Mucosa of rectum (tissue), 2 donors: Measurements from ENCODE around the gene ESF1.

Experiments
- H3K27ac ChIP-seq, 2 donors: one replicate each; pipeline ENCODE4 v1.7.0; 2013; ENCODE audit warnings: inconsistent platforms in 2 of 2, low read depth in 2 of 2, low read length in 2 of 2
- H3K27me3 ChIP-seq, 2 donors: one replicate each; pipeline ENCODE4 v1.7.0; 2013; ENCODE audit warnings: low read length in 2 of 2; ENCODE audit not compliant: control insufficient read depth in 2 of 2, insufficient read depth in 2 of 2
- H3K36me3 ChIP-seq, 2 donors: one replicate each; pipeline ENCODE4 v1.7.0; 2013; ENCODE audit warnings: low read length in 2 of 2; ENCODE audit not compliant: control insufficient read depth in 2 of 2, insufficient read depth in 2 of 2
- H3K4me1 ChIP-seq, 2 donors: one replicate each; pipeline ENCODE4 v1.7.0; 2013; ENCODE audit warnings: low read length in 2 of 2, mild to moderate bottlenecking in 1 of 2; ENCODE audit not compliant: control insufficient read depth in 2 of 2, insufficient read depth in 2 of 2
- H3K4me3 ChIP-seq, 2 donors: one replicate each; pipeline ENCODE4 v1.7.0; 2013; ENCODE audit warnings: low read length in 2 of 2
- H3K9ac ChIP-seq, 2 donors: one replicate each; pipeline ENCODE4 v1.7.0; 2013; ENCODE audit warnings: low read length in 2 of 2, low read depth in 1 of 2, mild to moderate bottlenecking in 1 of 2
- H3K9me3 ChIP-seq, 2 donors: one replicate each; pipeline ENCODE4 v1.7.0; 2013; ENCODE audit warnings: low read length in 2 of 2; ENCODE audit not compliant: control insufficient read depth in 2 of 2
- donor health status: healthy.
- donor health status: Normal muscosa, but diverticular disease.

ESF1 gene

GRCh38 chr20:13708234-13708633, 76.5 kb downstream of the ESF1 start:
- Histone ChIP-seq H3K4me3 (no peak overlapping the region), H3K27ac (no peak overlapping the region), H3K9ac (no peak overlapping the region), H3K9me3 (no peaks in the 10 kb centered on the region), H3K4me1 (no peaks in the 10 kb centered on the region), H3K36me3 (no peaks in the 10 kb centered on the region), H3K27me3 (no peaks in the 10 kb centered on the region)

DNA sequence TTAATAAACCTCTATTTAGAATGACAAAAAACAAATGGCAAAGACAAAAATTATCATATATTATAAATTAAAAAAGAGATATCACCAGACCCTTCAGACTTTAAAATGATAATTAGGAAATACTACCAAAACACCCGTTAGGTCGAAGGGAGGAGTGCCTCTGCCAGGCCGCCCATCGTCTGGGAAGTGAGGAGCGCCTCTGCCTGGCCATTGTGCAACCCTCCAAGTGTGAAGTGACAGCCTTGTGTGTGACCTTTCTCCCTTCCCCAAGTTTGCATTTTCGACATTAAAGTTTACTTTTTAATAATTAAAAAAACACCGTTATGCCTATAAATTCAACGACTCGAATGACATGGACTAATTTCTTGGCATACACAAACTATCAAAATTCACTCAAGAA, 81.5 kb downstream of the ESF1 start:
- Histone ChIP-seq H3K27ac (no peak overlapping the region), H3K27me3 (no peaks in the 10 kb centered on the region), H3K9me3 (no peaks in the 10 kb centered on the region), H3K9ac (no peak overlapping the region), H3K36me3 (no peaks in the 10 kb centered on the region), H3K4me3 (no peak overlapping the region), H3K4me1 (no peaks in the 10 kb centered on the region)

DNA sequence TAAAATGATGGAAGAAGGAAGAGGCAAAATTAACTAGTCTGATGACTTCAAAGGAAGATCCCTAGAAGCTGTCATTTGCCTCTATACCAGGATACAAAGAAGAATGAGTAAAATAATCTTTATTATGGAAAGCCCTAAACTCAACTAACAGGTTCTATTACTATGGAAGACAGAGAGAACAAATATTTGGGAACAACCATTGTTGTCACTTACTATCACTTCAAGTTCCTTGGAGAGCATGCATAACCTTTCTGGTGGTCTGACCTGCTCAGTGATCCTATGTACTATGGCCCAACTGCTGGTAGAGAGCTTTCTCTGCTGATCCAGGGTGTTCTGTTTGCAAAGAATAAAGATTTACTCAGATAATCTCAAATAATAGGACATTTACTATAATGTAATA, 83.2 kb downstream of the ESF1 start:
- Histone ChIP-seq H3K36me3 (no peaks in the 10 kb centered on the region), H3K4me1 (no peaks in the 10 kb centered on the region), H3K27ac (no peak overlapping the region)

GRCh38 chr20:13700761-13701160, 84.0 kb downstream of the ESF1 start:
- Histone ChIP-seq H3K4me3 (no peak overlapping the region), H3K36me3 (no peaks in the 10 kb centered on the region), H3K27me3 (no peaks in the 10 kb centered on the region), H3K27ac (no peak overlapping the region), H3K9me3 (no peaks in the 10 kb centered on the region), H3K4me1 (no peaks in the 10 kb centered on the region), H3K9ac (no peak overlapping the region)

More for the DNA sequence above, 83.2 kb downstream of the ESF1 start:
- no peak overlapping the region for H3K4me3 ChIP-seq
- no peak overlapping the region for H3K9ac ChIP-seq
- H3K9me3 ChIP-seq: no peaks in the 10 kb centered on the region
- no peaks in the 10 kb centered on the region for H3K27me3 ChIP-seq

- Histone ChIP-seq H3K27ac (no peak overlapping the region), H3K4me3 (no peak overlapping the region), H3K27me3 (no peaks in the 10 kb centered on the region), H3K9ac (no peak overlapping the region), H3K4me1 (no peaks in the 10 kb centered on the region), H3K9me3 (no peaks in the 10 kb centered on the region), H3K36me3 (no peaks in the 10 kb centered on the region)
Measured at GRCh38 chr20:13694420-13695150, 90.1 kb downstream of the ESF1 start.

DNA sequence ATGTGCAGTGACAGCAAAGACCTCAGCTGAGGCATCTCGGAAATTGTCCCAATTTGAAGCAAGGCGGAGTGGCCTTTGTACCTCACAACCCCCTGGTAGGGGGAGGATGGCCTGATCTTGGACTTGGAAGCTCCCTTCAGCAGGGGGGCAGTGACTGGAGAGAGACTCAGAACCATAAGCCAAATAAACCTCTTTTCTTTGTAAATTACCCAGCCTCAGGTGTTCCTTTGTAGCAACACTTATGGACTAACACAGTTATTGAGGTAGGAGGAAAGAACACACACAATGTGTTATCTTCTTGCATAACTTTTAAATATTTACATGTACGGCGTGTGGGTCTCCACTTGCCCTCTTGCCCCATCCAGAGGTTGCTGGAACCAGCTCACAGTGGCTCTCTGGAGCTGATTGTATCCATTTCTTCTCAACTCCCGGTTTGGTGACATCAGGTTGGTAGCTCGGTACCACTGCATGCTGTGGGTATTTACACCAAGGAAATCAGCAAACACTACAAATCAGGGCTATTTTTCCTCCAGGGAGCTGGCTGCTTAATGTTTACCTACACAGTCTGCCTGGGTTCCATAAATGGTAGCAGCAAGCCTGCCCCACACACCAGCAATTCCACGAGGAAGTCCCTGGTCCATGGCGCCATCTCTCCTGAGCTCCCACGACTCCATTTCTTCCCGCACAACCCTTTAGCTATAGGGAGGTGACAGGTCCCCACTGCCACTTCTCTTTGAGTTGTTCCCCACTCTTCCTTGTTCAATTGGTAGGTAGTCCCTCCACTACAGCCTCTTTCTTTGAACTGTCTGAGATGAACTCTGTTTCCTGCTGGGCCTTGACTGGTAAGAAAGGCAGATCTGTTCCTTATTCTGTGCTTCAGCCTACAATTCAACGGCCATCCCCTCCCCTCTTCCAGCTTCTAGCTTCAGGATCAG, 91.7 kb downstream of the ESF1 start:
- Histone ChIP-seq H3K4me3 (no peak overlapping the region), H3K9me3 (no peaks in the 10 kb centered on the region), H3K9ac (no peak overlapping the region), H3K27me3 (no peaks in the 10 kb centered on the region), H3K27ac (no peak overlapping the region), H3K4me1 (no peaks in the 10 kb centered on the region), H3K36me3 (no peaks in the 10 kb centered on the region)

- Histone ChIP-seq H3K36me3 (no peaks in the 10 kb centered on the region), H3K9me3 (no peaks in the 10 kb centered on the region), H3K4me1 (no peaks in the 10 kb centered on the region), H3K27ac (no peak overlapping the region), H3K9ac (no peak overlapping the region), H3K27me3 (no peaks in the 10 kb centered on the region), H3K4me3 (no peak overlapping the region)
Measured at GRCh38 chr20:13690943-13691342, 93.8 kb downstream of the ESF1 start.

DNA sequence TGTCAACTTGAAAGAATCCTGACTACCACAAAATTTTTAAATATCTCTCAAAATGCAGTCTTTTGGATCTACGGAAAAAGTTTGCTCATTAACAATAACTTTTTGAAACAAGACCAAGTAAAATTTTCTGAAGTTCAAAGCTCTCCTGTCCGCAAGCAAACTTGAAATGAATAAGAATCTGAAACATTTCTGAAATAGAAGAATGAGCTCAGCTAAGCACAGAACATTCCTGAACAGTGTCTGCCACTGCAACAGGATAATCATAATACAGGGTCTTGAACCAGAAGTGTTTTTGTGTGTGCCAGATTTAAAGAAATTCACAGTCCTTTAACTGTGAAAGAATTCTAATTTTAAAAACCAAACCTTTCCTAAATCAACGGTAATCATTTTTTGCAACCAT, 96.9 kb downstream of the ESF1 start:
- Histone ChIP-seq H3K4me1 (no peaks in the 10 kb centered on the region), H3K27me3 (no peaks in the 10 kb centered on the region), H3K27ac (no peak overlapping the region), H3K9me3 (no peaks in the 10 kb centered on the region), H3K36me3 (no peaks in the 10 kb centered on the region), H3K4me3 (no peak overlapping the region), H3K9ac (no peak overlapping the region)

DNA sequence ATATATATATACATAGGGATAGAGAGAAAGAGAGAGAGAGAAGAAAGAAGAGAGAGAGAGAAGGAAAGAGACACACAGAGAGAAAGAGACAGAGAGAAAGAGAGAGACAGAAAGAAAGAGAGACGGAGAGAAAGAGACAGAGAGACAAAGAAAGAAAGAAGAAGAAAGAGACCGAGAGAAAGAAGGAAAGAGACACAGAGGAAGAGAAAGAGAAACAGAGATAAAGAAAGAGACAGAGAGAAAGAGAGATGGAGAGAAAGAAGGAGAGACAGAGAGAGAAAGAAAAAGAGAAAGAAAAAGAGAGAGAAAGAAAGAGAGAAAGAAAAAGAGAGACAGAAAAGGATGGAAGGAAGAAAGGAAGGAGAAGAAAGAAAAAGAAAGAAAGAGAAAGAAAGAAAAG, 99.1 kb downstream of the ESF1 start:
- Histone ChIP-seq H3K4me3 (no peak overlapping the region), H3K9ac (no peak overlapping the region), H3K9me3 (no peaks in the 10 kb centered on the region), H3K27me3 (no peaks in the 10 kb centered on the region), H3K27ac (no peak overlapping the region), H3K4me1 (no peaks in the 10 kb centered on the region), H3K36me3 (no peaks in the 10 kb centered on the region)

- Histone ChIP-seq H3K4me1 (no peaks in the 10 kb centered on the region), H3K27ac (no peak overlapping the region), H3K9me3 (no peaks in the 10 kb centered on the region), H3K4me3 (no peak overlapping the region), H3K36me3 (no peaks in the 10 kb centered on the region), H3K9ac (no peak overlapping the region), H3K27me3 (no peaks in the 10 kb centered on the region)
Measured at GRCh38 chr20:13684566-13685222, 100.0 kb downstream of the ESF1 start.
